ENCODE measurements around the gene ZNF705A. TPM values are rescaled to one million over a fixed set of nuclear protein-coding genes. Genes with fewer than 3 reads are reported as not detected.
"Not testable (repeated sequence)": the region's sequence is repeated elsewhere in the genome, so short reads cannot be mapped to it uniquely, and the experiment has no call there.

ZNF705A gene
- polyA plus RNA-seq, 3 donors = not detected

- not testable (repeated sequence) for DNase-seq; H3K27me3 Mint-ChIP-seq (ENCODE audit: low read depth in 3 of 3); H3K36me3 Mint-ChIP-seq; H3K9me3 Mint-ChIP-seq; H3K79me2 ChIP-seq (ENCODE audit: insufficient read depth, low read length); H3K36me3 ChIP-seq (replicated peaks in 1 of 2; ENCODE audit: control insufficient read depth in 1 of 2, insufficient read depth in 2 of 2, low read length in 2 of 2); H4K20me1 ChIP-seq (ENCODE audit: insufficient read depth, low read length); H3K9me3 ChIP-seq (replicated peaks in 1 of 2; ENCODE audit: control insufficient read depth in 1 of 2, insufficient read depth in 1 of 2, low read length in 2 of 2); H3K27ac ChIP-seq (ENCODE audit: low read depth in 1 of 2, low read length in 2 of 2); H3K4me3 Mint-ChIP-seq; H2AFZ ChIP-seq (ENCODE audit: insufficient read depth, low read depth, low read length, poor library complexity, severe bottlenecking); H3K4me3 ChIP-seq (replicated peaks in 1 of 3; ENCODE audit: low read depth in 2 of 3, low read length in 3 of 3); H3K9ac ChIP-seq (ENCODE audit: insufficient read depth, low read length, poor library complexity, severe bottlenecking); H3K27me3 ChIP-seq (ENCODE audit: control insufficient read depth in 2 of 2, insufficient read depth in 2 of 2, low read length in 2 of 2); H3K4me2 ChIP-seq (replicated peaks; ENCODE audit: extremely low read depth, low read length, poor library complexity, severe bottlenecking)
- Mint-ChIP-seq H3K27ac (peak overlapping the region in 1 of 7 donors; percentile 69), H3K4me1 (peaks cover 27% of the 10 kb centered on the region)
- WGBS (ENCODE audit: insufficient coverage) = no CpG with 5 or more reads among the region's 11 CpGs
- intact Hi-C loops (cut with micrococcal nuclease) = loop anchor here (5.0 to 10.0 kb wide), 2 partner anchors 121 to 124 kb away; no protein-coding TSS in a partner anchor
- peaks cover 5 to 14% of the 10 kb centered on the region in 2 donors for H3K4me1 ChIP-seq (ENCODE audit: control insufficient read depth in 1 of 2, insufficient read depth in 2 of 2, low read length in 2 of 2)
Observed at GRCh38 chr12:8228607-8229006, 71.8 kb downstream of the ZNF705A start.

GRCh38 chr12:8229486-8229885 is 72.7 kb downstream of the ZNF705A start:
- not testable (repeated sequence) for H3K9me3 Mint-ChIP-seq; H3K4me3 Mint-ChIP-seq; H4K20me1 ChIP-seq (ENCODE audit: insufficient read depth, low read length); H3K79me2 ChIP-seq (ENCODE audit: insufficient read depth, low read length); H3K4me3 ChIP-seq (replicated peaks in 1 of 3; ENCODE audit: low read depth in 2 of 3, low read length in 3 of 3); H3K9me3 ChIP-seq (replicated peaks in 1 of 2; ENCODE audit: control insufficient read depth in 1 of 2, insufficient read depth in 1 of 2, low read length in 2 of 2); H3K27me3 Mint-ChIP-seq (ENCODE audit: low read depth in 3 of 3); H3K36me3 Mint-ChIP-seq; H3K4me2 ChIP-seq (replicated peaks; ENCODE audit: extremely low read depth, low read length, poor library complexity, severe bottlenecking); H3K27ac Mint-ChIP-seq; DNase-seq; H3K36me3 ChIP-seq (replicated peaks in 1 of 2; ENCODE audit: control insufficient read depth in 1 of 2, insufficient read depth in 2 of 2, low read length in 2 of 2); H3K27me3 ChIP-seq (ENCODE audit: control insufficient read depth in 2 of 2, insufficient read depth in 2 of 2, low read length in 2 of 2); H2AFZ ChIP-seq (ENCODE audit: insufficient read depth, low read depth, low read length, poor library complexity, severe bottlenecking); H3K27ac ChIP-seq (ENCODE audit: low read depth in 1 of 2, low read length in 2 of 2); H3K9ac ChIP-seq (ENCODE audit: insufficient read depth, low read length, poor library complexity, severe bottlenecking)
- H3K4me1 ChIP-seq (ENCODE audit: control insufficient read depth in 1 of 2, insufficient read depth in 2 of 2, low read length in 2 of 2) = peaks cover 5 to 14% of the 10 kb centered on the region in 2 donors
- intact Hi-C loops (cut with micrococcal nuclease) = loop anchor here (5.0 to 10.0 kb wide), 2 partner anchors 122 to 125 kb away; no protein-coding TSS in a partner anchor
- 65% methylated on average over 3 of the region's 7 CpGs for WGBS (ENCODE audit: insufficient coverage)
- peaks cover 27% of the 10 kb centered on the region for H3K4me1 Mint-ChIP-seq

Other genes with a start within 250 kb of the ZNF705A start
- 1,000 to 10,000 TPM in 1 of 3 donors, 100 to 1,000 TPM in 2; 128 to 1,210 (median 179) TPM for gene SLC2A3, start 220.8 kb upstream of the ZNF705A start, polyA plus RNA-seq
- gene FOXJ2, start 124.3 kb upstream of the ZNF705A start, polyA plus RNA-seq = 10 to 100 TPM in 1 of 3 donors, 1 to 10 TPM in 2; 4.9 to 15.0 (median 7.4) TPM
- gene C3AR1, start 90.7 kb upstream of the ZNF705A start, polyA plus RNA-seq = 100 to 1,000 TPM in 1 of 3 donors, 10 to 100 TPM in 2; 60.7 to 222 (median 67.3) TPM
- gene NECAP1, start 74.7 kb upstream of the ZNF705A start, polyA plus RNA-seq = 10 to 100 TPM; 18.7 to 74.8 (median 30.0) TPM
- 100 to 1,000 TPM; 122 to 365 (median 297) TPM for gene CLEC4A, start 33.4 kb upstream of the ZNF705A start, polyA plus RNA-seq
- gene FAM90A1, start 70.6 kb downstream of the ZNF705A start, polyA plus RNA-seq = under 1 TPM in 1 of 3 donors, not detected in 2; 0.25 TPM